ENCODE data around the gene DACH1. TPM values are rescaled to one million over a fixed set of nuclear protein-coding genes. Genes with fewer than 3 reads are reported as not detected.

The DACH1 gene
- total and polyA plus RNA-seq, 2 donors (not counting 3 experiments of a cell fraction or from before 2014, with no cell fraction given): 8.6 to 28.3 TPM

DNA sequence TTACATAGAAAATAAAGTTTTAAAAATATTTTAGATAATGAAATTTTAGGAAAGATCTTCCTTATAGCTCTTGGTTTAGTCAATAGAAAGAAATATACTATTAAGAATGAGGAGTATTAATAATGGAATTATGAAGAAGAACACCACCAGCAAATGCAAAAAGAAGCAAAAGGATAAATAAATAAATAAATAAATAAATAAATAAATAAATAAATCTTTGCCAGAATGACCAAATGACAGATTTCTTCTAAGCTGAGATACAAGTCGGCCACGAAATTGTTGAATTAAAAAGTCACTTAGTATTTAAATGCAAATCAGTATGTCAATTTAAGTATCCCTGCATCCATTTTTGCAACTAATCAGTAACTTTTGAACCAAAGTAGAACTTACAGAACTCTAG lies 95.9 kb downstream of the DACH1 start:
- no peaks in the 10 kb centered on the region for H3K9me3 ChIP-seq (replicated peaks; ENCODE audit: control insufficient read depth, insufficient read depth, low read length)
- H4K20me1 ChIP-seq (replicated peaks; ENCODE audit: control insufficient read depth, extremely low read depth, insufficient read depth, low read length): no peaks in the 10 kb centered on the region
- FAIRE-seq (no peak), DNase-seq (ENCODE audit: low read depth, low spot score) (no peak)
- no peaks in the 10 kb centered on the region for H3K27me3 ChIP-seq (ENCODE audit: control insufficient read depth in 2 of 2, insufficient read depth in 2 of 2, low read length in 2 of 2)
- no peak overlapping the region for H2AFZ ChIP-seq (ENCODE audit: low read depth, low read length)
- intact Hi-C loops (cut with micrococcal nuclease): loop anchor here (5.0 to 10.0 kb wide), 2 partner anchors 144 to 526 kb away; no protein-coding TSS in a partner anchor
- H3K4me3 ChIP-seq (replicated peaks in 1 of 3; ENCODE audit: insufficient read depth in 1 of 3, low read depth in 1 of 3, low read length in 3 of 3): no peak overlapping the region
- ChIA-PET CTCF (interaction anchor here (0.6 kb wide), 1 partner anchor 44 kb away, joined by 3 read pairs; no protein-coding TSS in a partner anchor), POLR2A (no interaction called here)
- H3K9ac ChIP-seq (replicated peaks; ENCODE audit: extremely low read depth, insufficient read depth, low read length): no peak overlapping the region
- no peak overlapping the region for H3K4me2 ChIP-seq (ENCODE audit: insufficient read depth, low read length)
- dilution Hi-C loops (cut with MboI; ENCODE audit: extremely low pct_ligation_motif_present, low sequenced_read_pairs): no loop called here
- no peaks in the 10 kb centered on the region for H3K36me3 ChIP-seq (ENCODE audit: control insufficient read depth in 2 of 2, extremely low read depth in 1 of 2, insufficient read depth in 2 of 2, low read length in 2 of 2)
- H3K27ac ChIP-seq (ENCODE audit: insufficient read depth, low read depth, low read length): no peak overlapping the region
- peaks cover 5% of the 10 kb centered on the region for H3K4me1 ChIP-seq (ENCODE audit: control insufficient read depth, extremely low read depth, insufficient read depth, low read length)
- TF ChIP-seq, protein P1, sequence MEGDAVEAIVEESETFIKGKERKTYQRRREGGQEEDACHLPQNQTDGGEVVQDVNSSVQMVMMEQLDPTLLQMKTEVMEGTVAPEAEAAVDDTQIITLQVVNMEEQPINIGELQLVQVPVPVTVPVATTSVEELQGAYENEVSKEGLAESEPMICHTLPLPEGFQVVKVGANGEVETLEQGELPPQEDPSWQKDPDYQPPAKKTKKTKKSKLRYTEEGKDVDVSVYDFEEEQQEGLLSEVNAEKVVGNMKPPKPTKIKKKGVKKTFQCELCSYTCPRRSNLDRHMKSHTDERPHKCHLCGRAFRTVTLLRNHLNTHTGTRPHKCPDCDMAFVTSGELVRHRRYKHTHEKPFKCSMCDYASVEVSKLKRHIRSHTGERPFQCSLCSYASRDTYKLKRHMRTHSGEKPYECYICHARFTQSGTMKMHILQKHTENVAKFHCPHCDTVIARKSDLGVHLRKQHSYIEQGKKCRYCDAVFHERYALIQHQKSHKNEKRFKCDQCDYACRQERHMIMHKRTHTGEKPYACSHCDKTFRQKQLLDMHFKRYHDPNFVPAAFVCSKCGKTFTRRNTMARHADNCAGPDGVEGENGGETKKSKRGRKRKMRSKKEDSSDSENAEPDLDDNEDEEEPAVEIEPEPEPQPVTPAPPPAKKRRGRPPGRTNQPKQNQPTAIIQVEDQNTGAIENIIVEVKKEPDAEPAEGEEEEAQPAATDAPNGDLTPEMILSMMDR (IDR thresholded peaks at IDR 0.05; ENCODE audit: extremely low read depth in 1 of 2, insufficient read depth in 1 of 2, low read depth in 1 of 2, low read length in 2 of 2): no peak
- TF ChIP-seq MYC (IDR thresholded peaks at IDR 0.05; ENCODE audit: low read depth, low read length): no peak
- TF ChIP-seq, protein P2, sequence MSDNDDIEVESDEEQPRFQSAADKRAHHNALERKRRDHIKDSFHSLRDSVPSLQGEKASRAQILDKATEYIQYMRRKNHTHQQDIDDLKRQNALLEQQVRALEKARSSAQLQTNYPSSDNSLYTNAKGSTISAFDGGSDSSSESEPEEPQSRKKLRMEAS (IDR thresholded peaks at IDR 0.05; ENCODE audit: insufficient read depth, insufficient read length): no peak
- BruUV-seq (replicated peaks): no TSS peak
- no peaks in the 10 kb centered on the region for H3K9me1 ChIP-seq (replicated peaks; ENCODE audit: control insufficient read depth, extremely low read depth, insufficient read depth, low read length)
- no peaks in the 10 kb centered on the region for H3K79me2 ChIP-seq (ENCODE audit: control insufficient read depth, insufficient read depth, low read length)

DNA sequence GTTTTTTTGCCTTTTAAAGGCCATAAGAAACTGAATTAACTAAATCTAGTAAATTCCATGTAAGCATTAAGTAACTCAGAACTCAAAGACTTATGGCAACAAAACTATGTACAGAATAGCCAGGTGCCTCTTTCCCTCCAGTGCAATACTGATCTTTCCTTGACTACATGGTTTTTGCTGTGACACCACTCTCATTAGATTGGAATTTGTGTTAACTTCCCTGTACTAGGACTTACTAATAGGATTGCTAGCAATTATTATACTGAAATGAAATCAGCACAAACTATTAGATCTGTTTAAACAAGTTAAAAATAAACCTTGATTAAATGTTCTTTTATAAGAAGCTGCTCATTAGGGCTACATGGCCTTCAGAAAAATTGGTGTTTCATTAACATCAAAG lies 96.3 kb downstream of the DACH1 start:
- Histone ChIP-seq H3K4me3 (replicated peaks in 1 of 3; ENCODE audit: insufficient read depth in 1 of 3, low read depth in 1 of 3, low read length in 3 of 3) (no peak overlapping the region), H3K9me3 (replicated peaks; ENCODE audit: control insufficient read depth, insufficient read depth, low read length) (no peaks in the 10 kb centered on the region), H3K4me1 (ENCODE audit: control insufficient read depth, extremely low read depth, insufficient read depth, low read length) (peaks cover under 1% of the 10 kb centered on the region), H3K9ac (replicated peaks; ENCODE audit: extremely low read depth, insufficient read depth, low read length) (no peak overlapping the region), H3K36me3 (ENCODE audit: control insufficient read depth in 2 of 2, extremely low read depth in 1 of 2, insufficient read depth in 2 of 2, low read length in 2 of 2) (no peaks in the 10 kb centered on the region), H3K79me2 (ENCODE audit: control insufficient read depth, insufficient read depth, low read length) (no peaks in the 10 kb centered on the region), H4K20me1 (replicated peaks; ENCODE audit: control insufficient read depth, extremely low read depth, insufficient read depth, low read length) (no peaks in the 10 kb centered on the region), H3K27me3 (ENCODE audit: control insufficient read depth in 2 of 2, insufficient read depth in 2 of 2, low read length in 2 of 2) (no peaks in the 10 kb centered on the region), H3K4me2 (ENCODE audit: insufficient read depth, low read length) (no peak overlapping the region), H2AFZ (ENCODE audit: low read depth, low read length) (no peak overlapping the region), H3K27ac (ENCODE audit: insufficient read depth, low read depth, low read length) (no peak overlapping the region), H3K9me1 (replicated peaks; ENCODE audit: control insufficient read depth, extremely low read depth, insufficient read depth, low read length) (no peaks in the 10 kb centered on the region)
- dilution Hi-C loops (cut with MboI; ENCODE audit: extremely low pct_ligation_motif_present, low sequenced_read_pairs): no loop called here
- DNase-seq (ENCODE audit: low read depth, low spot score) (no peak), FAIRE-seq (no peak)
- POLR2A ChIA-PET: no interaction called here
- CTCF ChIA-PET: interaction anchor here (0.6 kb wide), 1 partner anchor 45 kb away, joined by 3 read pairs; no protein-coding TSS in a partner anchor
- TF ChIP-seq POLR2A (IDR thresholded peaks at IDR 0.05; ENCODE audit: low read depth, low read length) (no peak), FOS (IDR thresholded peaks at IDR 0.05; ENCODE audit: borderline replicate concordance, insufficient read depth, low read length) (no peak), GATA2 (IDR thresholded peaks at IDR 0.05; ENCODE audit: insufficient read depth, insufficient read length, low read depth, low read length) (no peak), JUN (IDR thresholded peaks at IDR 0.05; ENCODE audit: borderline replicate concordance, insufficient read depth, insufficient read length, low read depth) (no peak), MYC (IDR thresholded peaks at IDR 0.05; ENCODE audit: low read depth, low read length) (no peak), EZH2 (IDR thresholded peaks at IDR 0.05; ENCODE audit: borderline replicate concordance, low read depth, low read length, severe bottlenecking) (no peak)
- TF ChIP-seq, protein P2 (IDR thresholded peaks at IDR 0.05; ENCODE audit: insufficient read depth, insufficient read length): no peak
- TF ChIP-seq, protein P1 (IDR thresholded peaks at IDR 0.05; ENCODE audit: extremely low read depth in 1 of 2, insufficient read depth in 1 of 2, low read depth in 1 of 2, low read length in 2 of 2): no peak
- BruUV-seq (replicated peaks): no TSS peak
- intact Hi-C loops (cut with micrococcal nuclease): loop anchor here (5.0 to 10.0 kb wide), 2 partner anchors 143 to 526 kb away; no protein-coding TSS in a partner anchor

All from endothelial cell of umbilical vein (primary cell).